C4-2B (cell line): Measurements from ENCODE around the gene MMADHC.

Source experiments
- ZFX ChIP-seq: fragments of 450-650 bp; IDR thresholded peaks from 2 replicates; pipeline ENCODE4 v1.6.1; 2017
- TF ChIP-seq, protein P1 (sequence below): fragments of 450-650 bp; conservative IDR thresholded peaks from 2 replicates; pipeline ENCODE4 v1.5.1; 2017; ENCODE audit warnings: mild to moderate bottlenecking

DNA sequence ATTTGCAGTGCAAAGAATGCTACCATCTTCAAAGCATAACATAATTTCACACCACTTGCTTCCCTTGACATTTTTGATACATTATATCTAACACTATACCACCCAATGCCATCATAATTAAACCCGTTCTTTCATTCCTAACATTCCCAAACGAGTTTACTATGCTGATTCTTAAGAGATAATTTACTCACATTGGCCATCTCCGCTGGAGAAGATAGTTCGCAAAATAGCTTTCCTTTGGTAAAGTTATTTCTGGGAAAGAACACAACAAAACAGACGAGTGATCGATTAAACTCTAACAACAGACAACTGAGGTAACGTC lies 716 bp downstream of the MMADHC start:
- TF ChIP-seq, protein P1, sequence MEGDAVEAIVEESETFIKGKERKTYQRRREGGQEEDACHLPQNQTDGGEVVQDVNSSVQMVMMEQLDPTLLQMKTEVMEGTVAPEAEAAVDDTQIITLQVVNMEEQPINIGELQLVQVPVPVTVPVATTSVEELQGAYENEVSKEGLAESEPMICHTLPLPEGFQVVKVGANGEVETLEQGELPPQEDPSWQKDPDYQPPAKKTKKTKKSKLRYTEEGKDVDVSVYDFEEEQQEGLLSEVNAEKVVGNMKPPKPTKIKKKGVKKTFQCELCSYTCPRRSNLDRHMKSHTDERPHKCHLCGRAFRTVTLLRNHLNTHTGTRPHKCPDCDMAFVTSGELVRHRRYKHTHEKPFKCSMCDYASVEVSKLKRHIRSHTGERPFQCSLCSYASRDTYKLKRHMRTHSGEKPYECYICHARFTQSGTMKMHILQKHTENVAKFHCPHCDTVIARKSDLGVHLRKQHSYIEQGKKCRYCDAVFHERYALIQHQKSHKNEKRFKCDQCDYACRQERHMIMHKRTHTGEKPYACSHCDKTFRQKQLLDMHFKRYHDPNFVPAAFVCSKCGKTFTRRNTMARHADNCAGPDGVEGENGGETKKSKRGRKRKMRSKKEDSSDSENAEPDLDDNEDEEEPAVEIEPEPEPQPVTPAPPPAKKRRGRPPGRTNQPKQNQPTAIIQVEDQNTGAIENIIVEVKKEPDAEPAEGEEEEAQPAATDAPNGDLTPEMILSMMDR: no peak
- TF ChIP-seq ZFX: no peak
